IMR-90 (cell line): ENCODE data around the gene FUT2.

ENCODE experiments used
- CEBPB ChIP-seq: IDR thresholded peaks from 2 replicates; pipeline ENCODE4 v1.6.1; 2012; ENCODE audit warnings: low read depth, low read length, improper control_type of control experiment
- CHD1 ChIP-seq: IDR thresholded peaks from 2 replicates; pipeline ENCODE4 v1.6.1; 2012; ENCODE audit warnings: low read depth, low read length, improper control_type of control experiment
- FOS ChIP-seq: fragments of 150-350 bp; IDR thresholded peaks from 2 replicates; pipeline ENCODE4 v1.6.1; 2016; ENCODE audit warnings: low read depth, low read length
- MAFK ChIP-seq: IDR thresholded peaks from 2 replicates; pipeline ENCODE4 v1.6.1; 2012; ENCODE audit warnings: low read depth, low read length, improper control_type of control experiment
- MXI1 ChIP-seq: IDR thresholded peaks from 2 replicates; pipeline ENCODE4 v1.6.1; 2012; ENCODE audit warnings: low read depth, mild to moderate bottlenecking, low read length, moderate library complexity, borderline replicate concordance
- NFE2L2 ChIP-seq: fragments of 150-350 bp; IDR thresholded peaks from 2 replicates; pipeline ENCODE4 v1.6.1; 2016; ENCODE audit warnings: low read depth, mild to moderate bottlenecking, low read length
- POLR2A ChIP-seq: IDR thresholded peaks from 2 replicates; pipeline ENCODE4 v1.6.1; 2012; ENCODE audit warnings: mild to moderate bottlenecking, low read depth, low read length
- RAD21 ChIP-seq: IDR thresholded peaks from 2 replicates; pipeline ENCODE4 v1.6.1; 2012; ENCODE audit warnings: low read length, improper control_type of control experiment
- RFX5 ChIP-seq: IDR thresholded peaks from 2 replicates; pipeline ENCODE4 v1.8.0; 2012; ENCODE audit warnings: low read depth, mild to moderate bottlenecking, low read length, moderate library complexity
- SMC3 ChIP-seq: fragments of 150-350 bp; IDR thresholded peaks from 2 replicates; pipeline ENCODE4 v1.6.1; 2016; ENCODE audit warnings: low read depth, mild to moderate bottlenecking, antibody characterized with exemption, low read length, moderate library complexity
- TF ChIP-seq, protein P1 (sequence below): conservative IDR thresholded peaks from 2 replicates; pipeline ENCODE4 v1.5.1; 2012; ENCODE audit warnings: mild to moderate bottlenecking, low read depth, low read length, improper control_type of control experiment
- TF ChIP-seq, protein P2 (sequence below): fragments of 150-350 bp; IDR thresholded peaks from 2 replicates; pipeline ENCODE4 v1.6.1; 2016; ENCODE audit warnings: low read depth, mild to moderate bottlenecking, low read length, moderate library complexity, borderline replicate concordance

DNA sequence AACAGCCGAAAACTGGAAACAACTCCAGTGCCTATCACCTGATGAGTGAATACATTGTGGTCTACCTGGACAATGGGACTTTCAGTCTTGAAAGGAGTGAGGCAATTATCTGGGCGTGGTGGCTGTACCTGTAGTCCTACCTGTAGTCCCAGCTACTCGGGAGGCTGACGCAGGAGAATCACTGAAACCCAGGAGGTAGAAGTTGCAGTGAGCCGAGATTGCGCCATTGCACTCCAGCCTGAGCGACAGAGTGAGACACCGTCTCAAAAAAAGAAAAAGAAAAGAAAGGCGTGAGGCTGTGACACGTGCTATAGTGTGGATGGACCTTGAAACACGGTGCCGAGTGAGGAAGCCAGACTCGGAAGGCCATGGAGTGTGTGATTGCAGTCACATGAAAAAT is 18.9 kb upstream of the FUT2 start:
- no peak for TF ChIP-seq SMC3
- TF ChIP-seq FOS, result no peak
- TF ChIP-seq, protein P1, sequence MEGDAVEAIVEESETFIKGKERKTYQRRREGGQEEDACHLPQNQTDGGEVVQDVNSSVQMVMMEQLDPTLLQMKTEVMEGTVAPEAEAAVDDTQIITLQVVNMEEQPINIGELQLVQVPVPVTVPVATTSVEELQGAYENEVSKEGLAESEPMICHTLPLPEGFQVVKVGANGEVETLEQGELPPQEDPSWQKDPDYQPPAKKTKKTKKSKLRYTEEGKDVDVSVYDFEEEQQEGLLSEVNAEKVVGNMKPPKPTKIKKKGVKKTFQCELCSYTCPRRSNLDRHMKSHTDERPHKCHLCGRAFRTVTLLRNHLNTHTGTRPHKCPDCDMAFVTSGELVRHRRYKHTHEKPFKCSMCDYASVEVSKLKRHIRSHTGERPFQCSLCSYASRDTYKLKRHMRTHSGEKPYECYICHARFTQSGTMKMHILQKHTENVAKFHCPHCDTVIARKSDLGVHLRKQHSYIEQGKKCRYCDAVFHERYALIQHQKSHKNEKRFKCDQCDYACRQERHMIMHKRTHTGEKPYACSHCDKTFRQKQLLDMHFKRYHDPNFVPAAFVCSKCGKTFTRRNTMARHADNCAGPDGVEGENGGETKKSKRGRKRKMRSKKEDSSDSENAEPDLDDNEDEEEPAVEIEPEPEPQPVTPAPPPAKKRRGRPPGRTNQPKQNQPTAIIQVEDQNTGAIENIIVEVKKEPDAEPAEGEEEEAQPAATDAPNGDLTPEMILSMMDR, result no peak
- no peak for TF ChIP-seq CEBPB
- no peak for TF ChIP-seq POLR2A
- no peak for TF ChIP-seq RFX5
- no peak for TF ChIP-seq RAD21
- TF ChIP-seq, protein P2, sequence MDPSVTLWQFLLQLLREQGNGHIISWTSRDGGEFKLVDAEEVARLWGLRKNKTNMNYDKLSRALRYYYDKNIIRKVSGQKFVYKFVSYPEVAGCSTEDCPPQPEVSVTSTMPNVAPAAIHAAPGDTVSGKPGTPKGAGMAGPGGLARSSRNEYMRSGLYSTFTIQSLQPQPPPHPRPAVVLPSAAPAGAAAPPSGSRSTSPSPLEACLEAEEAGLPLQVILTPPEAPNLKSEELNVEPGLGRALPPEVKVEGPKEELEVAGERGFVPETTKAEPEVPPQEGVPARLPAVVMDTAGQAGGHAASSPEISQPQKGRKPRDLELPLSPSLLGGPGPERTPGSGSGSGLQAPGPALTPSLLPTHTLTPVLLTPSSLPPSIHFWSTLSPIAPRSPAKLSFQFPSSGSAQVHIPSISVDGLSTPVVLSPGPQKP, result no peak
- TF ChIP-seq MXI1, result no peak
- no peak for TF ChIP-seq NFE2L2
- TF ChIP-seq CHD1, result no peak
- TF ChIP-seq MAFK, result no peak
